ENCODE results near the gene LIN7A. TPM values are rescaled to one million over a fixed set of nuclear protein-coding genes. Genes with fewer than 3 reads are reported as not detected.

The LIN7A gene, protein sequence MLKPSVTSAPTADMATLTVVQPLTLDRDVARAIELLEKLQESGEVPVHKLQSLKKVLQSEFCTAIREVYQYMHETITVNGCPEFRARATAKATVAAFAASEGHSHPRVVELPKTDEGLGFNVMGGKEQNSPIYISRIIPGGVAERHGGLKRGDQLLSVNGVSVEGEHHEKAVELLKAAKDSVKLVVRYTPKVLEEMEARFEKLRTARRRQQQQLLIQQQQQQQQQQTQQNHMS
- 0.09 and 0.22 TPM in 2 replicates for total RNA-seq

GRCh38 chr12:80937391-80938238, at the start of gene LIN7A:
Gene LIN7A (minus strand): TSS chr12:80937934. CDS start chr12:80937722, 212 bp downstream.

Other genes with a start within 250 kb of the LIN7A start
- not detected in 2 replicates for gene MYF6, start 230.3 kb downstream of the LIN7A start, total RNA-seq
- gene MYF5, start 221.0 kb downstream of the LIN7A start, total RNA-seq, result not detected in 2 replicates
- 0.34 TPM in 1 of 2 replicates, not detected in the other for gene ACSS3, start 140.1 kb upstream of the LIN7A start, total RNA-seq

Data from dermis lymphatic vessel endothelial cell (primary cell).